Measurements from ENCODE around the gene TPGS1.

Gene TPGS1

GRCh38 chr19:538641-539428 lies 31.5 kb downstream of the TPGS1 start:
- DNase-seq (ENCODE audit: low read depth in 2 of 2, low spot score in 1 of 2): no peak

GRCh38 chr19:539429-540030 lies 32.2 kb downstream of the TPGS1 start:
- DNase-seq (ENCODE audit: low read depth in 2 of 2, low spot score in 1 of 2): no peak

- no peak for DNase-seq (ENCODE audit: low read depth in 2 of 2, low spot score in 1 of 2)
Observed at GRCh38 chr19:540867-541637, 33.8 kb downstream of the TPGS1 start.

- DNase-seq (ENCODE audit: low read depth in 2 of 2, low spot score in 1 of 2): no peak
Observed at GRCh38 chr19:541699-542098, 34.4 kb downstream of the TPGS1 start.

GRCh38 chr19:542173-542866 lies 35.0 kb downstream of the TPGS1 start:
- DNase-seq (ENCODE audit: low read depth in 2 of 2, low spot score in 1 of 2): no peak

GRCh38 chr19:543910-544608 lies 36.8 kb downstream of the TPGS1 start, which contains the start of gene GZMM:
Gene GZMM (plus strand): TSS chr19:544053. CDS start chr19:544072, 19 bp downstream.
- DNase-seq (ENCODE audit: low read depth in 2 of 2, low spot score in 1 of 2): peak; percentile 49 to 60

GRCh38 chr19:547117-547516 lies 39.8 kb downstream of the TPGS1 start:
- DNase-seq (ENCODE audit: low read depth in 2 of 2, low spot score in 1 of 2): no peak

- DNase-seq (ENCODE audit: low read depth in 2 of 2, low spot score in 1 of 2): no peak
Observed at GRCh38 chr19:547836-548720, 40.8 kb downstream of the TPGS1 start.

- no peak for DNase-seq (ENCODE audit: low read depth in 2 of 2, low spot score in 1 of 2)
Observed at GRCh38 chr19:548886-549830, 41.9 kb downstream of the TPGS1 start.

- no peak for DNase-seq (ENCODE audit: low read depth in 2 of 2, low spot score in 1 of 2)
Observed at GRCh38 chr19:554817-555216, 47.5 kb downstream of the TPGS1 start.

- no peak for DNase-seq (ENCODE audit: low read depth in 2 of 2, low spot score in 1 of 2)
Observed at GRCh38 chr19:555474-555808, 48.1 kb downstream of the TPGS1 start.

- no peak for DNase-seq (ENCODE audit: low read depth in 2 of 2, low spot score in 1 of 2)
Observed at GRCh38 chr19:556611-557382, 49.5 kb downstream of the TPGS1 start.

- DNase-seq (ENCODE audit: low read depth in 2 of 2, low spot score in 1 of 2): no peak
Observed at GRCh38 chr19:558770-559439, 51.6 kb downstream of the TPGS1 start.

GRCh38 chr19:560121-560520 lies 52.8 kb downstream of the TPGS1 start:
- DNase-seq (ENCODE audit: low read depth in 2 of 2, low spot score in 1 of 2): no peak

GRCh38 chr19:566403-566802 lies 59.1 kb downstream of the TPGS1 start:
- DNase-seq (ENCODE audit: low read depth in 2 of 2, low spot score in 1 of 2): no peak

GRCh38 chr19:566844-567243 lies 59.5 kb downstream of the TPGS1 start:
- no peak for DNase-seq (ENCODE audit: low read depth in 2 of 2, low spot score in 1 of 2)

- DNase-seq (ENCODE audit: low read depth in 2 of 2, low spot score in 1 of 2): no peak
Observed at GRCh38 chr19:567296-567900, 60.1 kb downstream of the TPGS1 start.

Data from stimulated activated CD8-positive, alpha-beta memory T cell treated with anti-CD3 and anti-CD28 coated beads, Interleukin-4, amount 100 ng/mL, for 1 hour (primary cell).